ENCODE data around the gene AIP.

GRCh38 chr11:67450796-67451657, 31.8 kb upstream of the AIP start:
- no peak for TF ChIP-seq CTCF (IDR thresholded peaks at IDR 0.05; ENCODE audit: insufficient read depth, low read length)
- TF ChIP-seq SPI1 (IDR thresholded peaks at IDR 0.05; ENCODE audit: borderline replicate concordance, low read depth): no peak
- no peak for TF ChIP-seq GABPA (IDR thresholded peaks at IDR 0.05; ENCODE audit: low read depth)
- TF ChIP-seq REST (IDR thresholded peaks at IDR 0.05; ENCODE audit: insufficient replicate concordance, low read depth): no peak
- TF ChIP-seq POLR2AphosphoS5 (IDR thresholded peaks at IDR 0.05; ENCODE audit: low read depth): no peak
